LNCaP clone FGC (cell line): ENCODE data around the gene TKTL1.

Source experiments
- DNase-seq: peaks from one replicate; pipeline ENCODE4 v3.0.0-alpha.2; 2011; ENCODE audit warnings: low read depth
- H3K4me3 ChIP-seq: 2 replicates; pipeline ENCODE4 v1.5.1; 2011; ENCODE audit warnings: mild to moderate bottlenecking, low read depth, low read length, control low read depth
- TF ChIP-seq, protein P1 (sequence below): IDR thresholded peaks from 2 replicates; pipeline ENCODE4 v1.5.1; 2012; ENCODE audit warnings: mild to moderate bottlenecking; ENCODE audit not compliant: control insufficient read depth, insufficient read depth; ENCODE audit errors: extremely low read depth

The TKTL1 gene

DNA sequence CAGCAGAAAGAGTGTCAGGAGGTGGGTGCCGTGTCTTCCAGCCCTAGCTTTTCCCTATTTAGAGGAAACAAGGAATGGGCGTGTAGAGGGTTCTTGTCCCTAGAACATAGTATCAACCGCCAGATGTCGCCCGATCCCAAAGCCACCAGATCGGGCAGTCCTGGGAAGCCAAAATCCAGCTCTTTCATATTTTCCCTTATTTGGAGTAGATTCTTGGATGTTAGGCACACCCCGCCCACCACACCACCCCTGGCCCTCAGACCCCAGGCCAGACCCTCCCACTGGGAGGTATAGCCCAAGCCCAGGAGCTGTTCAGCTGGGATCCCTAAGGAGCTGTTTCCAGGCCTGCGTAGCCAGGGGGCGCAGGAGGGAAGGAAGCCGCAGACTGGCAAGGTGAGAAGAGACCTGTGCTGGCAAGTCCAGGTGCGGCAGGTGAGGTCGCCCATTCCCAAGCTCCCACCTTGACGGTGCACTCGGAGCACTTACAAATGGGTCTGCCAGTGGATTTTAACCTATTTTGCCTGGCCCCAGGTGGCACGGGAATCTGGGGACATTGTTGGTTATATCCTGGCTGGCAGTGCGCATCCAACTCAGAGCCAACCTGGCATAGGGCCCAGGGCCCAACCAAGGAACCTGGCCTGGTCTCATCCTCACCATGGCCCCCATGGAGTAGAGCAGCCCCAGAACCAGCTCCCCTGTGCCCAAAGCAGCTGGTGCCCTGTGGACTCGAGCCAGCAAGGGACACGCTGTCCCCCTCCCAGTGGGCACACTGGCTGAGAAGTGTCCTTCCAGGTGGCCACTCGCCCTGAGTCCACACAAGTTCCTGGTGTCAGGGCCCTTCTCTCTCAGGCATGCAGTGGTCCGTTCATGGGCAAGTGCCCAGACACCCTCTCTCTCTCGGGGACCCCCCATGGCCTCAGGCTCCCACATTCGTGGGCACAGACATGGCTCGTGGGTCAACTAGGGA is 78.0 kb downstream of the TKTL1 start:
- peak overlapping the region; percentile 56 for H3K4me3 ChIP-seq
- TF ChIP-seq, protein P1, sequence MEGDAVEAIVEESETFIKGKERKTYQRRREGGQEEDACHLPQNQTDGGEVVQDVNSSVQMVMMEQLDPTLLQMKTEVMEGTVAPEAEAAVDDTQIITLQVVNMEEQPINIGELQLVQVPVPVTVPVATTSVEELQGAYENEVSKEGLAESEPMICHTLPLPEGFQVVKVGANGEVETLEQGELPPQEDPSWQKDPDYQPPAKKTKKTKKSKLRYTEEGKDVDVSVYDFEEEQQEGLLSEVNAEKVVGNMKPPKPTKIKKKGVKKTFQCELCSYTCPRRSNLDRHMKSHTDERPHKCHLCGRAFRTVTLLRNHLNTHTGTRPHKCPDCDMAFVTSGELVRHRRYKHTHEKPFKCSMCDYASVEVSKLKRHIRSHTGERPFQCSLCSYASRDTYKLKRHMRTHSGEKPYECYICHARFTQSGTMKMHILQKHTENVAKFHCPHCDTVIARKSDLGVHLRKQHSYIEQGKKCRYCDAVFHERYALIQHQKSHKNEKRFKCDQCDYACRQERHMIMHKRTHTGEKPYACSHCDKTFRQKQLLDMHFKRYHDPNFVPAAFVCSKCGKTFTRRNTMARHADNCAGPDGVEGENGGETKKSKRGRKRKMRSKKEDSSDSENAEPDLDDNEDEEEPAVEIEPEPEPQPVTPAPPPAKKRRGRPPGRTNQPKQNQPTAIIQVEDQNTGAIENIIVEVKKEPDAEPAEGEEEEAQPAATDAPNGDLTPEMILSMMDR = peak; percentile 65
- DNase-seq = peak; percentile 67

- peak within 1 kb of the TSS; percentile 56 for H3K4me3 ChIP-seq
- TF ChIP-seq, protein P1 = peak; percentile 44
- no peak for DNase-seq
These were observed 78.9 kb downstream of the TKTL1 start, which contains the start of gene FLNA for GRCh38 chrX:154374313-154375155. FLNA (minus strand) TSS chrX:154374634; CDS start chrX:154371245, 3,389 bp downstream.

DNA sequence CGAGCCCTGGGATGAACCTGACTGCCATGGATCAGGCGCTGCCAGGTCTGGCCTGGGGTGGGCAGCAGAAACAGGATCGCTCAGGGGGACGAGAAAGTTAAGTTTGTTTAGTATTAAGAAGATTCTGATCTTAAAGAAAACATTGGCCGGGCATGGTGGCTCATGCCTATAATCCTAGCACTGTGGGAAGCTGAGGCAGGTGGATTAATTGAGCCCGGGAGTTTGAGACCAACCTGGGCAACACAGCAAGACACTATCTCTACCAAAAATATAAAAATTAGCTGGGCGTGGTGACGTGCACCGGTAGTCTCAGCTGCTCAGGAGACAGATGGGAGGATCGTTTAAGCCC is 79.5 kb downstream of the TKTL1 start:
- no peak for DNase-seq
- H3K4me3 ChIP-seq = peak overlapping the region; percentile 52
- TF ChIP-seq, protein P1 = no peak

DNA sequence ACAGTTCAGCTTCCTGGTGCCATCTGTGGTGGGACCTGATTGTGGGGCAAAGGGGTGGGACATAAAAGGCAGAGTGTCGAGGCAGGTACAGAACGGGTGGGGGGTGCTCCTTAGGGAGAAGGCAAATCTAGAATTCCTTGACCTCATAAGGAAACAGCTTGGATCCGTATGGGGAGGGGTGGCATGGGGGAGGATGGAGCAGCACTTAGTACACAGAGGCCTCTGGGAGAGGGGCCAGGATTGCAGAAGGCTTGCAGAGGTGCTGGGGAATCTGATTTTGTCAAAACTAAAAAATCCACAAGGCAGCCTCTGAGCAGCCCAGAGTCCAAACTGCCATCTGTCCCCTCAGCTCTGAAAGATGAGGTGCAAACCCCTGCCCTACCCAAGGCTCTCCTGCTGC is 81.2 kb downstream of the TKTL1 start:
- DNase-seq = no peak
- no peak overlapping the region for H3K4me3 ChIP-seq
- TF ChIP-seq, protein P1 = no peak

DNA sequence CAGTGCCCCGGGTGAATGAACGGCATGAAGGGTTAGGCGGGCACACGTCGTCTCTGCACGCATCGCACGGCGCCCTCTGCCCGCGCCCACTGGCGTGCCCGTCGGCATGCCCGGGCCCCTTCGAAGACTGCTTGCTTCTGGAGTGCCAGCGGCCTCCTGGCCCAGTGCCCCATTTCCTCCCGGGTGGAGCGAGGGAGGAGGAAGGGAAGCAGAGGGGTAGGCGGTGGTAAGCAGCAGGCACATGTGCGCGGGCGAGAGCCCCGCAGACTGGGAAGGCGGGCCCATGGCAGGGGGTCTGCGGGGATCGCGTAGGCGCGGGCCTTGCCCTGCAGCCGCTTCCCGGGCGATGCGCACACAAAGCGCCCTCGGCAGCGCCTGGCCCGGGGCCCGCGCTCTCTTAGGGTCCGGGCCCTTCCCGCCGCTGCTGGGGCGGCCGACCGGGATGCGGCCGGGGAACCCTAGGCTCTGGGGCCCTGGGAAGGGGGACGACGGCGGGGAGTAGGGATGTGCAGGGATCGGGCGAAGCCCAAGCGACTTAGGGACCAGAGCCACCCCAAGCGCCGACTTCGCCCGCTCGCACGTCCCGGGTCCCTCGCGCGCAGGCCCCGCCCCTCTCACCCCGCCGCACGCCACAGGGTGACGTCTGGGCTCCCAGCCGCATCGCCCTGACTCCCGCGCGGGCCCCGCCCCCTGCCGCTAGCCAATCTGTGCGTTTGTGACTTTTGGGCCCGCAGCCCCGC is 82.6 kb downstream of the TKTL1 start:
- TF ChIP-seq, protein P1 = no peak
- H3K4me3 ChIP-seq = peak overlapping the region; percentile 50
- no peak for DNase-seq

- TF ChIP-seq, protein P1 = no peak
- peak; percentile 89 for DNase-seq
- H3K4me3 ChIP-seq = peak within 1 kb of the TSS; percentile 83
These were observed 83.4 kb downstream of the TKTL1 start, which contains the start of gene EMD for GRCh38 chrX:154378799-154379568. EMD (plus strand) TSS chrX:154379295; CDS start chrX:154379485, 190 bp downstream.
